Jurkat, Clone E6-1 (cell line): ENCODE results near the gene ANKZF1.

Source experiments
- DNase-seq: peaks from one replicate; pipeline ENCODE4 v3.0.0-alpha.2; 2011; ENCODE audit warnings: low read depth, low spot score
- H3K4me3 ChIP-seq: 2 replicates; pipeline ENCODE4 v1.5.1; 2011; ENCODE audit warnings: mild to moderate bottlenecking, low read length, control low read depth, moderate library complexity

The ANKZF1 gene

DNA sequence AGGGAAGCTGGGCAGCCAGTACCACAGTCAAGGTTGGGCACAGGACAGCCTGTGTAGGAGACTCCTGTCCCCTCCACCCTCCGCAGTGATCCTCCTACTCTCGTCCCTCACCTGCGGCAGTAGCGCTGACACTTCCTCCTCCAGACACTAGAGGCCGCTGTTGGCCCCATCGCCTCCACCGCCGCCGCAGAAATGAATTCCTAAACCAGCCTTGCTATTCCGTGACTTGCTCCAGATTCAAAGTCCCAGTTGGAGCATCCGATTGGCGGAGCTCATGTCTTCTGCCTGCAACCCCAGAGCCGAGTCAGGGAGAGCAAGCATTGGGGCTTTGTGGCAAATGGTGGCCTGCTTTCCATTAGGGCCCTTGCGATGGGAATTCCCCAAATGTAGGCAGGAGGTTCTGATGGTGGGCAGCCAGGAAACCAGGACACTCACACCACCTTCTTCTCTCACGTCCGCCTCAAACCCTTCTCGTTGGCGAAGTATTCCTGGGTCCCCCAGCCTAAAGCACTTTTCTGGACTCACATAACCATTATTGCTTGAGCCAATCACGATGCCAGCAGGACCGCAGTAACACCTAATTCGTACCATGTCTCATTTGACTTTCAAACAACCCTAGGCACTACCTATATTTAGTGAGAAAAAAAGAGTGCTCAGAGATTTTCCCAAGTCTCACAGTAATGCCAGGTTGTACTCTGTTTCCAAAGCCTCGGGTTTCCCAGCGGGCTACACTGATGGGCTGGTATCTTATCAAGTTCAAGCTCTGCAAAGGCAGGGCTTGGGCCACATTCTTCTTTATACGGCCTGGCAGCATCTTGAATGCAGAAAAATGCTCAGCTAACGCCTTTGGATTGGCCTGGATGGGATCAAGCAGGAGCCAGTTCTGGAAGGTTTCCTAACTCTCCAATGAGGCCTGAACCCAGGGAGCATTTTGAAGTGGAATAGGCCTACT lies 48.4 kb downstream of the ANKZF1 start:
- DNase-seq = peak; percentile 28
- peak overlapping the region; percentile 31; the same call in 1 of the 2 replicates for H3K4me3 ChIP-seq

DNA sequence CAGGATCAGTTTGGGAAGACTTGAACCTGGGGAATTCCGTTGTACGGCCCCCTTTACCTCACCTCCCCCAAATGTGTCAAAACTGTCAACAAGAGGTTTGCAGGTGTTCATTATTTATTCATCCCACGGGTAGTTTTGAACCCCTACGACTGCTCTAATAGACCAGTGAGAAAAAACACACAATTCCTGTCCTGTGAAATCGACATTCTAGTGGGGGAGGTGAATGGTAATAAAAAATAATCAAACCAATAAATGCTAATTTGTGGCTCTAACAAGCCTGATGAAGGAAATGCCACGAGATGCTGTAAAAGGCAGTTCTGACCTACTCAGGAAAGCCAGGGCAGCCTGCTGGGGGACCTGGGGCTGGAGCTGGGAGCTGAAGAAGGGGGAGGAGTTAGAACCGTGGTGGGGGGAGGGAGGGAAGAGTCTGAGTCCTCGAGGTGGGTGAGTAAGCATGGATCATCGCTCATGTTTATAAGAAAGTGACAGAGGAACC lies 49.1 kb downstream of the ANKZF1 start:
- no peak for DNase-seq
- peak overlapping the region; percentile 71 for H3K4me3 ChIP-seq

DNA sequence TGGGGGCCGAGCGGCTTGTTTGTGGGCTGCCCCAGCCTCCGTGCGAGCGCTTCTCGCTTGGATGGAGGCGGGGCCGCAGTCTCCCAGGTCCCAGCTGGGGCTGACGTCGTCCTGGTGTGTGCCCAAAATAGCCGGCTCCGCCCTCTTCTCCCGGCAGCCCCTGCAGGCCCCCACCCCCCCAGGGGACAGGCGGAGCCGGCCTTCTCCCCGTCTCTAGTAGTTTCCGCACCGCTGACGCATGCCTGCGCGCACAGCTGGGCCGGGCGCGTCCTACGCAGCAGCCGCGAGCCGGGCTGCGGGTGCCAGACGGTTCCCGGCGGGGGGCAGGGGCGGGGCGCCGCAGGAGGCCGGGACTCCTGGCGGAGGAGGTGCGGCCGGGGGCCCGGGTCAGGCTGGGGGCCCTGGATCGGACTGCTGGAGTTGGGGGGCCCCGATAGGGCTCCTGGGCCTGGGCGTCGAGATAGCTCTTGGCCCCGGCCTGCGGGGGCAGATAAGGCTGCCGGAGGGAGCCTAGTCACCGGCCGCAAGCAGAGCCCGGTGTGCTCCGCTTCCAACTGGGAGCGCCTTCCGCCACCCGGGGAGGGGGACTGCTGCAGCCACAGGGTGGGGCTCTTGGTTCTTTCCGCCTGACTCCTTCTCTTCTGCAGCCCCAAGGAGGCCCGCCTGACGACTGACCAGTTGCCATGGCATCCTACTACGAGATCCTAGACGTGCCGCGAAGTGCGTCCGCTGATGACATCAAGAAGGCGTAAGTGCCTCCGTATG lies 49.7 kb downstream of the ANKZF1 start, which contains the start of gene DNAJB2:
DNAJB2 (plus strand) TSS at position 216 of the 765 bp plus-strand sequence; CDS start at position 684, 468 bp downstream.
- peak within 1 kb of the TSS; percentile 71 for H3K4me3 ChIP-seq
- DNase-seq = peak; percentile 93

DNA sequence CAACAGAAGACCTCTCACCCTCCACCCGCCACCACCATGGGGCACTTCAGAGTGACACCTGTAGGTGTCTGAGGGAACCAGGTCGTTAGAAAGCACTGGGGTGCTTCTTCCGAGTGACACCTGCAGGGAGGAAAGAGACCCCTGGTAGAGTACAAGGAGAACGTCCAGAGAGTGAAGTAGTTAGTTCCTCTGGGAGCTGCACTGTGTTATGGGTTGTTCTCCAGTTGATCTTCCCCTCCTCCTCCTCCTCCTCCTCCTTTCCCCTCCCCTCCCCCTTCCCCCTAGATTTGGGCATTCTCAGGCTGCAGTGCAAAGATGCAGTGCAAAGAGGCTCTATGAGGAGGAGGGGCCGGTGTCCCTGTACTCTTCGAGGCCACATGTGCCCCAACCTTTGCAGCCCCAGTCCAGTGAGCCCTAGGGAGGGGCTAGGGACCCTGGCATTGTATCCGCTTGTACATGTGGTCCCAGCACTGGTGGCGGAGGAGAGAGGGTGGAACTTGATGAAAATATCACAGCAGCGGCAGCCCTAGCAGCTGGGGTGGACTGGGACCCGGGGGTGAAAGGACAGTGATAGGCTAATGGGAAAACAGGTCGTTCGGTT lies 50.4 kb downstream of the ANKZF1 start:
- H3K4me3 ChIP-seq = peak overlapping the region; percentile 71
- no peak for DNase-seq

DNA sequence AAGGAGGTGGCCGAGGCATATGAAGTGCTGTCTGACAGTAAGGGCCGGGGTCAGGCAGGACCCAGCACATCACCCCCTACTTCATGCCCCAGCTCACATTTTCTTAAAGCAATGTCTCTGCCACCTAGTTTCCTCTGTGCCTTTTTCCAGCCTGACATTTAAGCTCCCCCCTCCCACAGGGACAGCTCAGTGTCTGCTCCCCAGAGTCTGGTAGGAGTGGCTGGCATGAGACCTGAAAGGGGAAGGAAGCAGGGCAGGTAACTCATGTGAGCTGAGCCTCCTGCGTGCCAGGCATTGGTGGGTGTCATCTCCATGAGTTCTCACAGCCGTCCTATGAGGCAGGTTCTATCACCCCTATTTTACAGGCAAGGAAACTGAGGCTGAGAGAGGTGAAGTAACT lies 51.0 kb downstream of the ANKZF1 start:
- no peak overlapping the region for H3K4me3 ChIP-seq
- no peak for DNase-seq

DNA sequence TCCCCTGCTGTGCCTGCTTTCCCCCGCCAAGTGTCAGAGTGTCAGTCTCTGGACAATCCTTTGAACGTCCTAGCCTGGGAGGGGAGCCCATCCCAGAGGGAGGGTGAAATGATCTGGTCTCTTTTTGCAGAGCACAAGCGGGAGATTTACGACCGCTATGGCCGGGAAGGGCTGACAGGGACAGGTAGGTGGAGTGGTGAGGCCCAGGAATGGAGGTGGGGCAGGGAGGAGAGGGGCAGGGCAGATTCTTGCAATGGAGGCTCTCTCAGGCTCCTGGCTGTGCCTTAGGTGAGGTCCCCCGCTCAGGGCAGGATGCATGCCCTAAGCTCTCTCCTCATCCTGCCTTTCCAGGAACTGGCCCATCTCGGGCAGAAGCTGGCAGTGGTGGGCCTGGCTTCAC lies 52.0 kb downstream of the ANKZF1 start:
- no peak for DNase-seq
- no peak overlapping the region for H3K4me3 ChIP-seq

DNA sequence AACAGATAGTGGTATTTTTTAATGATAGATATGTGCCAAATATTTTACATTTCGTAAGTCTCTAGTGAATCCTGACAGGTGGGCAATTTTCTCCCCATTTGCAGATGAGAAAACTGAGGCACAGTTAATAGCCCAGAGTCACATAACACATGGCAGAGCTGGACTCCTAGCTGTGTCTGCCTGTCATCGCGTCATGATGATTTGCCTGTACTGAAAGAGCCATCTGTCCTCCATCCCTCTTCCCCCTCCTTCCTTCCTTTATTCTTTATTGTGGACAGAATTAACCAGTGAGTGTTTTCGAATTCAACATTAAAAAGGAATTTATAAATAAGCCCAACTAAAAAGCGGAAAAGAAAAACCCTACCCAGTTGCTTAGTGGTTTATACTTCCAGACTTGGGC lies 52.8 kb downstream of the ANKZF1 start:
- H3K4me3 ChIP-seq = no peak overlapping the region
- no peak for DNase-seq

DNA sequence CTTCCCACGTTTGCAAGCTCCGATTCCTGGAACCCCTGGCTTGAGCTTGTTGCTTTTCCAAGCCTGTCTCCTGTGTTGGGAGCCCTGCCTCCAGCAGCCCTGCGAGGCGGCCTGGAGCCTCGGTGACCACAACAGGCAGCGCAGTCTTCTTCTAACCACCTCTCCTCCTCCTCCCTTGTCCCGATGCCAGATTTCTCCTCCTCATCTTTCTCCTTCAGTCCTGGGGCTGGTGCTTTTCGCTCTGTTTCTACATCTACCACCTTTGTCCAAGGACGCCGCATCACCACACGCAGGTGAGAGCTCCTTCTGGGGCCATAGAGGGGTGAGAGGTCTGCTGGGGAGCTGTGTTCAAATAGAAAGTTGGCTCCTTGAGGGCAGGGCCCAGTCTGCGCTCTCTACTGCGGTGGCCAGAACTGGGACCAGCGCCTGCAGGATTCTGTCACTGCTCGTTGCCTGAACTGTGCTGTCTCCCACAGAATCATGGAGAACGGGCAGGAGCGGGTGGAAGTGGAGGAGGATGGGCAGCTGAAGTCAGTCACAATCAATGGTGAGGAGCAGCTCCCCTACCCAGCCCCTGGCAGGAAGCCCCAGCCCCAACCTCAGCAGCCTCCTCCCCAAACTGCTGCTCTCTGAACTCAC lies 53.5 kb downstream of the ANKZF1 start:
- no peak for DNase-seq
- H3K4me3 ChIP-seq = no peak overlapping the region

DNA sequence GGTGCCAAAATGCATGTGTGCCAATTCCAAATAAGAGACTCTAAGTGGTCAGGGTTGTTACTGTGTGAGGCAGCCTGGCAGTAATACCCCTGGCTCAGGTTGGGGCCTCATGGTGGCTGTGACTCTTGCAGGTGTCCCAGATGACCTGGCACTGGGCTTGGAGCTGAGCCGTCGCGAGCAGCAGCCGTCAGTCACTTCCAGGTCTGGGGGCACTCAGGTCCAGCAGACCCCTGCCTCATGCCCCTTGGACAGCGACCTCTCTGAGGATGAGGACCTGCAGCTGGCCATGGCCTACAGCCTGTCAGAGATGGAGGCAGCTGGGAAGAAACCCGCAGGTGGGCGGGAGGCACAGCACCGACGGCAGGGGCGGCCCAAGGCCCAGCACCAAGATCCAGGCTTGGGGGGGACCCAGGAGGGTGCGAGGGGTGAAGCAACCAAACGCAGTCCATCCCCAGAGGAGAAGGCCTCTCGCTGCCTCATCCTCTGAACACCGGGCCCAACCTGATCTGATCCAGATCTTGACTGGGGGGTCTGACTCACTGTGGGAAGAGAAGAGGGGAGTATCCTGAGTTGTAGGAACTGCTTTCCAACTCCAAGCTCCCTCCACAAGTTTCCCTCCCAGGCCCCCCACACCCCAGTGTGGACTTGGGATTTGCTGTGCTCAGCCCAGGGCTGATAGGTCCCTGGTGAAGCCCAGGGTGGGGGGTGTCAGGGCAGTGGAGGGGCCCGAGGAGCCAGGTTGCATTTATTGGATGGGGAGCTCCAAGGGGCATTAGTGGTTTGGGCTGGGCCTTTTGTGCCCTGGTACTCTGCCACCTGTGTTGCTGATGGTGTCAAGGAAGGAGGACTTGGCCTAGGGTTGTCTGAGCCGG lies 55.1 kb downstream of the ANKZF1 start:
- no peak for DNase-seq

DNA sequence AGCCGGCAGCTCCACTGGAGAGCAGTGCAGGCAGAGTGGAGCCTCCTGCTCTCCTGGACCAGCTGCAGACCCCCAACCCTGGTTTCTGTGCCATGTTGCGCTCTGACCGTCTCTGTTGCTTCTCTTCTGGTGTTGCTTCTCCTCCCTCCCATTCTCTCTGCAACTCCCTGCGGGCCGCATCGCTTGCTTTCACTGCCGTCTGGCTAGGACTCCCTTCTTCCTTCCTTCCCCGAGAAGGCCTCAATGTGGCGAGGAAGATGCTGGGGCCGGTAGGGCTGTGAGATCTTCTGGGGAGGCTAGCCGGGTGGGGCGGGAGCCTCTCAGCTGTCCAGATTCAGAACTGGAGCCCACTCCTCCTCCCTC lies 55.7 kb downstream of the ANKZF1 start:
- H3K4me3 ChIP-seq = no peak overlapping the region
- no peak for DNase-seq

More for the DNA sequence above, 55.1 kb downstream of the ANKZF1 start:
- H3K4me3 ChIP-seq = no peak overlapping the region

DNA sequence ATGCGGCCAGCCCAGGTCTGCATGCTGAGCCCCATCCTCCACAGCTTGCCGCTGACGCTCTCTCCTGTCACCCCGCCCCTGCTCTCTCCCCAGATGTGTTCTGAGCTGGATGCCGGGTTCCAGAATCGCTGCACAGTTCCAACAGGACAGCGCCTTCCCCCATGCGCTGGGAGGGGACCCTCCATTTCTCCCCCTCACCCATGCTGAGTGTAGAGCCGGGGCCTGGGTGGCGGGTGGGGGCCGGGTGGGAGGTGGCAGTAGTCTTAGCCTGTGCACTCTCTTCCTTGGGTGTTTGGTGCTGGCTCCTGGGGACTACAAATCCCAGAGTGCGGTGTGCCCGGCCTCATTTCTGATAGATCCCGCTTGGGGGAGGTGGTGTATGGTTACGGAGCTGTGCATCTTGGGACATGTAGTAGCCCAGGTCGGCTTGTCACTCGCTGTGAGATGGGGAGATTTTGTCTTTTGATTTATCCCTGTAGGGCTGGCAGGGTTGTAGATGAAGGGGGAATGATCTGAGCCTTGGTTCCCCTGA lies 56.4 kb downstream of the ANKZF1 start:
- no peak for DNase-seq
- no peak overlapping the region for H3K4me3 ChIP-seq
